ENCODE measurements around the gene STXBP5. TPM values are rescaled to one million over a fixed set of nuclear protein-coding genes. Genes with fewer than 3 reads are reported as not detected.

STXBP5 gene
- total and polyA plus RNA-seq, 2 of the 13 experiments (the other 11 are each of a cell fraction or from before 2014, with no cell fraction given): 8.8 to 19.4 TPM

DNA sequence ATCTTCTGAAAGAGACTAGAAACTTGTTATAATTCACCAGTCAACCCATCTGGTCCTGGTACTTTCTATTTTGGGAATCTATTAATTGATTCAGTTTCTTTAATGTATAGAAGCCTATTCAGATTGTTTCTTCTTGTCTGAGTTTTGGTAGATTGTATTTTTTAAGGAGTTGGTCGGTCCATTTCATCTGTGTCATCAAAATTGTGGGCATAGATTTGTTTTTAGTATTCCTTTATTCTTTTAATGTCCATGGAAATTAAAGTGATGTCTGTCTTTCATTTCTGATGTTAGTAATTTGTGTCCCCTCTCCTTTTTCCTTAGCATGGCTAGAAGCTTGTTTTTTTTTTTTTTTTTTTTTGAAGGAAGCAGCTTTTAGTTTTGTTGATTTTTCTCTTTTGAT, 15.2 kb downstream of the STXBP5 start:
- WGBS (ENCODE audit: low lambda C conversion rate): 94% methylated on average over 1 of the region's 1 CpG
- Histone ChIP-seq H3K9me3 (ENCODE audit: low read length) (no peaks in the 10 kb centered on the region), H3K79me2 (ENCODE audit: insufficient read depth, low read length) (no peaks in the 10 kb centered on the region), H3K4me3 (replicated peaks in 1 of 3; ENCODE audit: insufficient read depth in 1 of 3, low read depth in 2 of 3, low read length in 3 of 3) (no peak overlapping the region), H3K27me3 (ENCODE audit: control insufficient read depth in 1 of 2, insufficient read depth in 2 of 2, low read length in 2 of 2) (no peaks in the 10 kb centered on the region), H3K4me2 (ENCODE audit: low read depth, low read length) (no peak overlapping the region), H4K20me1 (ENCODE audit: insufficient read depth, low read length) (no peaks in the 10 kb centered on the region), H2AFZ (ENCODE audit: low read length) (no peak overlapping the region), H3K9ac (ENCODE audit: insufficient read depth, low read depth, low read length) (no peak overlapping the region), H3K27ac (ENCODE audit: extremely low read length, insufficient read depth, low read length) (no peak overlapping the region), H3K4me1 (ENCODE audit: insufficient read depth, low read length) (no peaks in the 10 kb centered on the region), H3K36me3 (replicated peaks in 1 of 2; ENCODE audit: control insufficient read depth in 1 of 2, insufficient read depth in 2 of 2, low read length in 2 of 2) (peaks cover 0 to 5% of the 10 kb centered on the region in 2 experiments; a peak in 3 of 5 replicates)
- no peak for TF ChIP-seq SIX1 (CRISPR knock-in tag; IDR thresholded peaks at IDR 0.05; ENCODE audit: borderline replicate concordance)
- TF ChIP-seq, protein P1, sequence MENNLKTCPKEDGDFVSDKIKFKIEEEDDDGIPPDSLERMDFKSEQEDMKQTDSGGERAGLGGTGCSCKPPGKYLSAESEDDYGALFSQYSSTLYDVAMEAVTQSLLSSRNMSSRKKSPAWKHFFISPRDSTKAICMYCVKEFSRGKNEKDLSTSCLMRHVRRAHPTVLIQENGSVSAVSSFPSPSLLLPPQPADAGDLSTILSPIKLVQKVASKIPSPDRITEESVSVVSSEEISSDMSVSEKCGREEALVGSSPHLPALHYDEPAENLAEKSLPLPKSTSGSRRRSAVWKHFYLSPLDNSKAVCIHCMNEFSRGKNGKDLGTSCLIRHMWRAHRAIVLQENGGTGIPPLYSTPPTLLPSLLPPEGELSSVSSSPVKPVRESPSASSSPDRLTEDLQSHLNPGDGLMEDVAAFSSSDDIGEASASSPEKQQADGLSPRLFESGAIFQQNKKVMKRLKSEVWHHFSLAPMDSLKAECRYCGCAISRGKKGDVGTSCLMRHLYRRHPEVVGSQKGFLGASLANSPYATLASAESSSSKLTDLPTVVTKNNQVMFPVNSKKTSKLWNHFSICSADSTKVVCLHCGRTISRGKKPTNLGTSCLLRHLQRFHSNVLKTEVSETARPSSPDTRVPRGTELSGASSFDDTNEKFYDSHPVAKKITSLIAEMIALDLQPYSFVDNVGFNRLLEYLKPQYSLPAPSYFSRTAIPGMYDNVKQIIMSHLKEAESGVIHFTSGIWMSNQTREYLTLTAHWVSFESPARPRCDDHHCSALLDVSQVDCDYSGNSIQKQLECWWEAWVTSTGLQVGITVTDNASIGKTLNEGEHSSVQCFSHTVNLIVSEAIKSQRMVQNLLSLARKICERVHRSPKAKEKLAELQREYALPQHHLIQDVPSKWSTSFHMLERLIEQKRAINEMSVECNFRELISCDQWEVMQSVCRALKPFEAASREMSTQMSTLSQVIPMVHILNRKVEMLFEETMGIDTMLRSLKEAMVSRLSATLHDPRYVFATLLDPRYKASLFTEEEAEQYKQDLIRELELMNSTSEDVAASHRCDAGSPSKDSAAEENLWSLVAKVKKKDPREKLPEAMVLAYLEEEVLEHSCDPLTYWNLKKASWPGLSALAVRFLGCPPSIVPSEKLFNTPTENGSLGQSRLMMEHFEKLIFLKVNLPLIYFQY (CRISPR knock-in tag; IDR thresholded peaks at IDR 0.05; ENCODE audit: borderline replicate concordance): no peak
- no peak for TF ChIP-seq HNRNPK (IDR thresholded peaks at IDR 0.05; ENCODE audit: low read depth, low read length, poor library complexity, severe bottlenecking)
- no peak for TF ChIP-seq ZNF747 (CRISPR knock-in tag; IDR thresholded peaks at IDR 0.05; ENCODE audit: borderline replicate concordance)
- no peak for TF ChIP-seq YEATS2 (CRISPR knock-in tag; IDR thresholded peaks at IDR 0.05; ENCODE audit: borderline replicate concordance)
- TF ChIP-seq MAFK (conservative IDR thresholded peaks at IDR 0.05 in 1 of 2, IDR thresholded peaks at IDR 0.05 in 1 of 2; ENCODE audit: low read length in 2 of 2): peak; percentile 38 to 56; a peak in 3 of 4 replicates
- TF ChIP-seq DNMT3B (CRISPR knock-in tag; conservative IDR thresholded peaks at IDR 0.05): no peak
- in situ Hi-C loops (cut with HindIII; ENCODE audit: extremely low pct_ligation_motif_present, low pct_unique_long_range_greater_than_20kb): no loop called here
- DNase-seq (ENCODE audit: low spot score): no peak
- intact Hi-C loops (cut with micrococcal nuclease; ENCODE audit: unreplicated experiment): no loop called here
- CTCF ChIA-PET (ENCODE audit: low intra/inter-chr PET ratio, low total read pairs): no interaction called here
- POLR2A ChIA-PET: no interaction called here
- ATAC-seq: no peak
- no peak for FAIRE-seq
- BruUV-seq (replicated peaks): no TSS peak
